ENCODE data around the gene PCGF6.

The PCGF6 gene

DNA sequence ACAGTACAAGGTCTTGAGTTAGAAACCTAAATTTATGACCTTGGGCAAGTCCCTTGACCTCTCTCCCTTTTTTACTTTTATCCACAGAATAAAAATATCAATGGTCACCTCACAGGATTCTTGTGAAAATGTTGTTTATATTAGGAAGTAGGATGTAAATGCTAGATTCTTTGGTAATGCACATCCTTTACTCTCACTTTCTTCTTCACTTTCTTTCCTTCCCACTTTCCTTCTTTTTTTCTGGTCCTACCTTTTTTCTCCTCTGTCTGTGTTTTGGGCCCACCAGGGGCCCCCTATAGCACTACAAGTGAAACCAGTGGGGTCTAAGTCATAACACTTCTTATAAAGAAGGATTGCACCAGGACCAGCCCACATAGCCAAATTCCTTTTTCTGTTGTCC is 93.1 kb downstream of the PCGF6 start:
- FAIRE-seq (no peak), DNase-seq (ENCODE audit: insufficient read length, low spot score) (no peak)
- TF ChIP-seq POLR2A (IDR thresholded peaks at IDR 0.05; ENCODE audit: low read depth, low read length), result no peak

DNA sequence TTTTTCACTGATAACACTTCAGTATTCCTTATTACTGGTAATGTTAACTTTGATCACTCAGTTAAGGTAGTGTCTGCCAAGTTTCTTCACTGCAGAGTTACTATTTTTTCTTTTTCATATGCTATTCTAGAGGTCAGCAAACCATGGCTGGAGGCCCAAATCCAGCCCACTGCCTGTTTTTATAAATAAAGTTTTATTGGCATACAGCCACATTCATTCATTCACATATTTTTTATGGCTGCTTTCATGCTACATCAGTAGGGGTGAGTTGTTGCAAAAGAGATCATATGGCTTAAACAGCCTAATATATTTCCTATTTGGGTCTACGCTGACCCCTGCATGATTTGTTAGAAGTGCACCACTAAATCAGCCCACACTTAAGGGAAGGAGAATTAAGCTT is 94.3 kb downstream of the PCGF6 start:
- DNase-seq (ENCODE audit: insufficient read length, low spot score) (no peak), FAIRE-seq (no peak)
- TF ChIP-seq POLR2A (IDR thresholded peaks at IDR 0.05; ENCODE audit: low read depth, low read length), result no peak

DNA sequence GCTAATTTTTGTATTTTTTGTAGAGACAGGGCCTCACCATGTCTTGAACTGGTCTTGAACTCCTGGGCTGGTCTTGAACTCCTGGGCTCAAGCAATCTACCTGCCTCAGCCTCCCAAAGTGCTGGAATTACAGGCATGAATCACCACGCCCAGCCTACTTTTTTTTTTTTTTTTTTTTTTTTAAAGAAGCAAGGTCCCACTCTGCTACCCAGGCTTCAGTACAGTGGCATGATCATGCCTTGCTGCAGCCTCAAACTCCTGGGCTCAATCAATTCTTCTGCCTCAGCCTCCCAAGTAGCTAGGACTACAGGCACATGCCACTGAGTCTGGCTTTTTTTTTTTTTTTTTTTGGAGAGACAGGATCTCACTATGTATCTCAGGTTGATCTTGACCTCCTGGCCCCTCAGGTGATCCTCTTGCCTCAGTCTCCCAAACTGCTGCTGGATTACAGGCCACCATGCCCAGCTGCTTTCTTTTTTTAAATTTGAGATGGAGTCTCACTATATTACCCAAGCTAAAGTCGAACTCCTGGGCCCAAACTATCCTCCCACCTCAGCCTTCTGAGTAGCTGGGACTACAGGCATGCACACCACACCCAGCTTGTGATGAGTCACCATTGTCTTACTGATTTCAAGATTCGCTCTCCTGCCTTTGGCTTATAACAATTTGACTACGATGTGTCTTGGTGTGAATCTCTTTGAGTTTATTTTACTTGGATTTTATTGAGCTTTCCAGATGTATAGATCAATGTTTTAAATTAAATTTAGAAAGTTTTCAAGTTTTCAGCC is 96.2 kb downstream of the PCGF6 start:
- TF ChIP-seq POLR2A (IDR thresholded peaks at IDR 0.05; ENCODE audit: low read depth, low read length), result no peak
- DNase-seq (ENCODE audit: insufficient read length, low spot score) (no peak), FAIRE-seq (peak; percentile 27)

DNA sequence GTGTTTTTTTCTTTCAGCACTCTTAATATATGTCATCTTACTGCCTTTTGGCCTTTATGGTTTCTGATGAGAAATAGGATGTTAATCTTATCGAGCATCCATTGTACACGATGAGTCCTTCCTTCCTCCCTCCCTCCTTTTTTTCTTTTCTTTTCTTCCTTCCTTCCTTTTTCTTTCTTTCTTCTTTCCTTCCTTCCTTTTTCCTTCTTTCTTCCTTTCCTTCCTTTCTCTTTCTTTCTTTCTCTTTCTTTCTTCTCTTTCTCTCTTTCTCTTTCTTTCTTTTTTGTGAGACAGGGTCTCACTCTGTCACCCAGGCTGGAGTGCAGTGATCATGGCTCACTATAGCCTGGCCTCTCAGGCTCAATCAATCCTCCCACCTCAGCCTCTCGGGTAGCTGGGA is 96.8 kb downstream of the PCGF6 start:
- FAIRE-seq (no peak), DNase-seq (ENCODE audit: insufficient read length, low spot score) (no peak)
- TF ChIP-seq POLR2A (IDR thresholded peaks at IDR 0.05; ENCODE audit: low read depth, low read length), result no peak
